HG03432 (cell line): ENCODE measurements around the gene UQCC2.

Experiments
- ATAC-seq: cut with Tn5 transposase; IDR thresholded peaks from one replicate; pipeline ENCODE4 v1.9.1; 2021; ENCODE audit warnings: mild to moderate bottlenecking, moderate library complexity; ENCODE audit not compliant: unreplicated experiment

UQCC2 gene

DNA sequence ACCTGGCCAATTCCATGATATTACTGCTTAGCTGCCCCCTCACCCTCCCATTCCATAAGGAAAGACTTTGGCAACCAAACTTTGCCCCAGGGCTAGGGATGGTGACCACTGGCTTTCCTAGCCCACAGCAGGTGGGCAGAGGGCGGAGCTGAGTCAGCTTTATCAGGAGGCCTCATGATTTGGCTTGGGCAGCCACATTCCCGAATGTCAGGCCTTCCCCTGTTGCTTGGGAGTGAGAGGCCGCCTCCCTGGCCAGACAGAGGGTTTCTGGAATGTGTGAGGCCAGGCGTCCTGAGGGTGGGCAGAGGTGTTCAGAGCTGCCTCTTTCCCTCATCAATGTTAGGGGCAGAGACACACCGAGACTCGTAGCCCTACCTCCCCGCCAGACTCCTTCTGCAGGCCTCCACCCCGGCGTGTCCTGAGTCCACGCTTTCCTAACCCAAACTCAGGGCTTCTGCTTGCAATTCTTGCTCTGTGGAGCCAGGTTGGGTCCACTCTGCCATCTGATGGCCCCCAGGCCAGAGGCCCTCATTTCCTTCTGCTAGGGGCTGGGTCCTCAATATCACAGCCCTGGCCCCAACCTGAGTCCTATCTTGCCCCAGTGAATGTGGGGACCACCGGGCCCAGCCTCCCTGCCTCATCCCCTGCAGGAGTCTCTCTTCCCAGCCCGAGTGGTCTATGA is 19.3 kb downstream of the UQCC2 start:
- no peak for ATAC-seq

- ATAC-seq, result no peak
Observed at GRCh38 chr6:33691456-33692077, 19.9 kb downstream of the UQCC2 start.

DNA sequence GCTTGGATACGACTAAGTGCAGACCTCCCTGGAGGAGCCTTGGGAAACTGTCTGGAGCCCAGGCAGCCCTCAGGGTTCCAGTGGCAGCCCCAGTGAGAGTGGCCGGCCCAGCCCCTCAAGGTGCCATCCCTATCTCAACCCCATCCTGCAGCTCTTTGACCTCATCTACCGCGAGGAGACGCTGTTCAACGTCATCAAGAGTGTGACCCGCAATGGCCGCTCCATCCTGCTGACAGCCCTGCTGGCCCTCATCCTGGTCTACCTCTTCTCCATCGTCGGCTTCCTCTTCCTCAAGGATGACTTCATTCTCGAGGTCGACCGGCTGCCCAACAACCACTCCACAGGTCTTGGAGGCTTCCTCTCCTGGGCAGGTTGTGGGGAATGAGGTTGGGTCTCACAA is 20.7 kb downstream of the UQCC2 start:
- no peak for ATAC-seq

DNA sequence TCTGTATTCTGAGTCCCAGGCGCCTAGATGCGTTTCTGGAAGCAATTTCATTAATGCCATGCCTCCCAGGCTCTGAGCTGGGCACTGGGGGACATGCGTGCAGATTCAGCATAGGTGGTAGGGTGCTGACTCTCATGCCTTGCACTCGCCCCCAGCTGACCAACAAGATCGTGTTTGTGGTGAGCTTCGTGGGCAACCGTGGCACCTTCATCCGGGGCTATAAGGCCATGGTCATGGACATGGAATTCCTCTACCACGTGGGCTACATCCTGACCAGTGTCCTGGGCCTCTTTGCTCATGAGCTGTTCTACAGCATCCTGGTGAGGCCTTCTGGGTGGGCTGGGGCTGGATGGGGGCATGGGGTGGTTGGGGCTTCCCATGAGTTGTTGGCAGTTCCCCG is 21.6 kb downstream of the UQCC2 start:
- no peak for ATAC-seq

- ATAC-seq, result no peak
Observed at GRCh38 chr6:33689148-33689494, 22.4 kb downstream of the UQCC2 start.

GRCh38 chr6:33688451-33689147 is 22.9 kb downstream of the UQCC2 start:
- no peak for ATAC-seq

- ATAC-seq, result no peak
Observed at GRCh38 chr6:33688006-33688405, 23.5 kb downstream of the UQCC2 start.

DNA sequence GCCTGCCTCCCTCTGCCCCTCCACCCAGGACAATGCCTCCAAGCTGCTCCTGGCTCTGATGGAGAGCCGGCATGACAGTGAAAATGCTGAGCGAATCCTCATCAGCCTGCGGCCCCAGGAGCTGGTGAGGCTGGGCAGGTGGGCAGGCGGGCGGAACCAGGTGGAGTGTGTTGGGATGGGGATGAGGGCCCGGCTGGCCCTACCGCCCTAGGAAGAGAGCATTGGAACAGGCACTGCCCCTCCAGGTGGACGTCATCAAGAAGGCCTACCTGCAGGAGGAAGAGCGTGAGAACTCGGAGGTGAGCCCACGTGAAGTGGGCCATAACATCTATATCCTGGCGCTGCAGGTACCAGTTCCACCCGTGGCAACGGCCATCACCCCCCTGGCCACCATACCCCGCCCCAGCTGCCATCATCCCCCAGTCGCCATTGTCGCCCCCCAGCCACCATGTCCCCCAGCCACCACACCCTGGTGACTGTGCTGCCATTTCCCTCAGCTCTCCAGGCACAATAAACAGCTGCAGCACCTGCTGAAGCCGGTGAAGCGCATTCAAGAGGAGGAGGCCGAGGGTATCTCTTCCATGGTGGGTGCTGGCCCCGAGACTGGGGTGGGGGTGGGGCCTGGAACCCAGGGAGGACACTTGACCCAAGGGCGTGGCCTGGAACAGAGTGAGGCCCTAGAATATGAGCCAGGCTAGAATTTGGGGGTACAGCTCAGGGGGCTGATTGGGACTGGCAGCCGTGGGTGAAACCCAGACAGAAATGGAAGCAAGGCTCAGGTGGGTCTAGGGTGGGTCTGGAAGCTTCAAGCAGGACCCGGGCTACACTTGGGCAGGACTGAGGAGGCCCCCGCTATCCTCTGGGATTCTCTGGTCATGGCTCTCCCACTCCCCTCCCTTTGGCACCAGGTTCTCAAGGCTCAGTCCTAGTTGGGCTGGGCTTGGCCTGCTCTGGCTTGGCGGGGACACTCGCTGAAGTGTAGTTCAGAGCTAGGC is 24.2 kb downstream of the UQCC2 start:
- ATAC-seq, result no peak

- no peak for ATAC-seq
Observed at GRCh38 chr6:33686225-33686924, 25.1 kb downstream of the UQCC2 start.

DNA sequence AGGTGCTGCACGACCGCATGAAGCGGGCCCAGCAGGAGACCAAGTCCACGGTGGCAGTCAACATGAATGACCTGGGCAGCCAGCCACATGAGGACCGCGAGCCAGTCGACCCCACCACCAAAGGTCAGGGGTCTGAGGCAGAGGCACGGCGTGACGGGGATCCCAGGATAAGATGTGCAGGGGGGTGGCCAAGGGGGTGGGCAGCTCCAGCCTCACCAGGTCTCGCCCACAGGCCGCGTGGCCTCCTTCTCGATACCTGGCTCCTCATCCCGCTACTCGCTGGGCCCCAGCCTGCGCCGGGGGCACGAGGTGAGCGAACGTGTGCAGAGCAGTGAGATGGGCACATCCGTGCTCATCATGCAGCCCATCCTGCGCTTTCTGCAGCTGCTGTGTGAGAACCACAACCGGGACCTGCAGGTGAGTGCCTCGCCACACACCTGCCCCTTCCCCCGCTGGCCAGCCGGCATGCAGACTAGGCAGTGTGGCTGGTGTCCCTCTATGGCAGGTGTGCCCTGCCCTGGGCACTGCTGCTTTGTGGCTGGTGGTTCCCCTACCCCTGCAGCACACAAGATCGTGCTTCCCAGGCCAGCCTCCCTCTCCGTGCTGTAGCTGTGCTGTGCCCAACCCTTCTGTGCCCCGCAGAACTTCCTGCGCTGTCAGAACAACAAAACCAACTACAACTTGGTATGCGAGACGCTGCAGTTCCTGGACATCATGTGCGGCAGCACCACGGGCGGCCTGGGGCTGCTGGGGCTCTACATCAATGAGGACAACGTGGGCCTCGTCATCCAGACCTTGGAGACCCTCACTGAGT is 25.9 kb downstream of the UQCC2 start:
- no peak for ATAC-seq

DNA sequence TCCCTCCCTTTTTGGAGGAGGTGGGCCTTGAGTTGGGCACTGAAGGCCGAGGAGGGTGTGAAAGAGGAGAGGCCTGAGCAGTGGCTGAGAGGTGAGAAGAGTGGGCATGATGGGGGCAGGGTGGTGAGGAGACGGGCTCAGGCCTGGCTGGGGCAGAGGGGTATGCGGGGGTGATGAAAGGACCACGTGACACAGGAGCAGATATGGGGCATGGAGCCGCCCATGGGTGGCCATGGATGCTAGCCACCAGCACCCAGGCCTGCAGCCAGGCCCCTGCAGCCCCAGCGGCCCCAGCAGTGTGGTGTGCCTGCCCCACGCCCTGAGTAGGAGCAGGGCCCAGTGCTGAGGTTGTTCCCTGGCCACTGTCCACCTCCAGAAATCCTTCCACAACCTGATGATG is 26.5 kb downstream of the UQCC2 start:
- no peak for ATAC-seq

GRCh38 chr6:33684428-33684896 is 27.0 kb downstream of the UQCC2 start:
- no peak for ATAC-seq

GRCh38 chr6:33683576-33684427 is 27.7 kb downstream of the UQCC2 start:
- no peak for ATAC-seq

DNA sequence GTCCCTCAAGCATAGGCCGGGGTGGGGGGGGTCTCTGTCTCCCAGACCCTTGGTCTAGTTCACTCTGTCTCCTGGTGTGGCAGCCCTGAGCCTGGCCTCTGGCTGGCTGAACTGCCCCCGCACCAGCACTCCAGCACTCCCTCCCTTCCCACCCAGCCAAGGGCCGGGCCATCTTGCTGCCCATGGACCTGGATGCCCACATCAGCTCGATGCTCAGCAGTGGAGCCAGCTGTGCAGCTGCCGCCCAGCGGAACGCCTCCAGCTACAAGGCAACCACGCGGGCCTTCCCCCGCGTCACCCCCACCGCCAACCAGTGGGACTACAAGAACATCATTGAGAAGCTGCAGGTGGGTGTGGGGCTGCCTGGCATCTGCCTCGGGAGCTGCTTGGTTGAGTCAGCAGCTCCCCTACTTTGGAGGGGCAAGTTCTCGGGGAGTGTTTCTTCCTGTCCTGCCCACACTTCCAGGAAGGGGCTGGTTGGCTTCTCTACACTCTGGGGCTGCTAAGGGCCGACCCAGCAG is 28.4 kb downstream of the UQCC2 start:
- no peak for ATAC-seq

DNA sequence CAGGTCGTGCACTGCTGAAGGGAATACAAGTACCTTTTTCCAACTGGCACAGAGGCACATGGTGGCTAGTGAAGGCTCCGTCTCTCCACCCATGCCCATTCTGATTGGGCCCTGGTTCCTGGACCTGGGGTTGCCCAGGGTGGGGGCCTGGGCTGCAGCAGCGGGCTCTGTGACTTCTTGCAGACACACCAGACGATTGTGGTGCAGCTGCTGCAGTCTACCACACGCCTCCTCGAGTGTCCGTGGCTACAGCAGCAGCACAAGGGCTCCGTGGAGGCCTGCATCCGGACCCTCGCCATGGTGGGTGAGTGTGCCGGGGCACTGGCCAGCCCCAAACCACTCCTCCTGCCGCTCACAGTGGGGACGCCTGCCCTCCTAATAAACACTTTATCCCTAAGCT is 29.2 kb downstream of the UQCC2 start:
- no peak for ATAC-seq

DNA sequence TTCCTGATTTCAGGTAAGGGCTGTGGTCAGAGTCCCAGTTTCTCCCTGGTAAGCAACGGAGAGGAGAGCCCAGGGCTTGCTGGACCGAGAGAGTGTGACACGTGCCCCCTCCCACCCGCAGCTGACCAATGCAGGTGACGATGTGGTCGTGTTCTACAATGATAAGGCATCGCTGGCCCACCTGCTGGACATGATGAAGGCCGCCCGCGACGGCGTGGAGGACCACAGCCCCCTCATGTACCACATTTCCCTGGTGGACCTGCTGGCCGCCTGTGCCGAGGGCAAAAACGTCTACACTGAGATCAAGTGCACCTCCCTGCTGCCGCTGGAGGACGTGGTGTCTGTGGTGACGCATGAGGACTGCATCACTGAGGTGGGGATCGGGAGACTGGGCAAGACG is 31.7 kb downstream of the UQCC2 start:
- ATAC-seq, result no peak

GRCh38 chr6:33678932-33679490 is 32.5 kb downstream of the UQCC2 start:
- no peak for ATAC-seq
